ENCODE results near the gene SLC18A2.

The SLC18A2 gene

GRCh38 chr10:117320050-117320665, 79.2 kb downstream of the SLC18A2 start:
- no peak for DNase-seq

GRCh38 chr10:117322260-117322659, 81.3 kb downstream of the SLC18A2 start:
- no peak for DNase-seq

- no peak for DNase-seq
Observed at GRCh38 chr10:117324367-117324766, 83.5 kb downstream of the SLC18A2 start.

GRCh38 chr10:117327262-117327661, 86.3 kb downstream of the SLC18A2 start:
- DNase-seq = no peak
